Hepatocyte (in vitro differentiated cells): ENCODE data around the gene NPEPL1.

Source experiments
- EZH2 ChIP-seq: fragments of 200-600 bp; sonication (generic); IDR thresholded peaks from 2 replicates; pipeline ENCODE4 v1.6.1; 2016; ENCODE audit warnings: antibody characterized with exemption, mild to moderate bottlenecking, borderline replicate concordance
- TF ChIP-seq, protein P1 (sequence below): fragments of 200-600 bp; sonication (generic); IDR thresholded peaks from 2 replicates; pipeline ENCODE4 v1.5.1; 2016; ENCODE audit warnings: antibody characterized with exemption, mild to moderate bottlenecking; ENCODE audit not compliant: poor library complexity

DNA sequence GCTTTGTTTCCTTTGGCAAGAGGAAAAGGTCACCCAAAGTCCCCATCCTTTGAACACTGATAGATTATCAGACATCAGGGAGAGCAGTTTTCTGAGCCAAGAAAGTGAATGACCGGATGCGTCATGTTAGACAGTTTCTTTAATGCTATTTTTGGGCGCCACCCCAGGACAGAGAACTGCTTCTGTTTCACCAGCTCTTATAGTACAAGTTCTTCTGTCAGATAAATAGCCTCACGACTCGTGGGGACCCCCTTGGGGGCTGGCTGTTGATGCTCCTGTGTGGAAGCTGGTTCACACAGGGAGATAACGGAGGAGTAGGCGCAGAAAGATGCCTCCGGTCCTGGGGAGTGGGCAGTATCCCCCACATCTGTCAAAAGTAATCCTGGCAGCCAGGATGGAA is 54.6 kb downstream of the NPEPL1 start:
- no peak for TF ChIP-seq EZH2
- TF ChIP-seq, protein P1, sequence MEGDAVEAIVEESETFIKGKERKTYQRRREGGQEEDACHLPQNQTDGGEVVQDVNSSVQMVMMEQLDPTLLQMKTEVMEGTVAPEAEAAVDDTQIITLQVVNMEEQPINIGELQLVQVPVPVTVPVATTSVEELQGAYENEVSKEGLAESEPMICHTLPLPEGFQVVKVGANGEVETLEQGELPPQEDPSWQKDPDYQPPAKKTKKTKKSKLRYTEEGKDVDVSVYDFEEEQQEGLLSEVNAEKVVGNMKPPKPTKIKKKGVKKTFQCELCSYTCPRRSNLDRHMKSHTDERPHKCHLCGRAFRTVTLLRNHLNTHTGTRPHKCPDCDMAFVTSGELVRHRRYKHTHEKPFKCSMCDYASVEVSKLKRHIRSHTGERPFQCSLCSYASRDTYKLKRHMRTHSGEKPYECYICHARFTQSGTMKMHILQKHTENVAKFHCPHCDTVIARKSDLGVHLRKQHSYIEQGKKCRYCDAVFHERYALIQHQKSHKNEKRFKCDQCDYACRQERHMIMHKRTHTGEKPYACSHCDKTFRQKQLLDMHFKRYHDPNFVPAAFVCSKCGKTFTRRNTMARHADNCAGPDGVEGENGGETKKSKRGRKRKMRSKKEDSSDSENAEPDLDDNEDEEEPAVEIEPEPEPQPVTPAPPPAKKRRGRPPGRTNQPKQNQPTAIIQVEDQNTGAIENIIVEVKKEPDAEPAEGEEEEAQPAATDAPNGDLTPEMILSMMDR: no peak
